SKM-1 treated with dmso at 0.1 percent for 144 hours (cell line): ENCODE measurements around the gene TBR1.

ENCODE experiments used
- DNase-seq: peaks from one replicate; lab custom pipeline; 2025; ENCODE audit not compliant: unreplicated experiment; lab: John Stamatoyannopoulos, UW

The TBR1 gene

DNA sequence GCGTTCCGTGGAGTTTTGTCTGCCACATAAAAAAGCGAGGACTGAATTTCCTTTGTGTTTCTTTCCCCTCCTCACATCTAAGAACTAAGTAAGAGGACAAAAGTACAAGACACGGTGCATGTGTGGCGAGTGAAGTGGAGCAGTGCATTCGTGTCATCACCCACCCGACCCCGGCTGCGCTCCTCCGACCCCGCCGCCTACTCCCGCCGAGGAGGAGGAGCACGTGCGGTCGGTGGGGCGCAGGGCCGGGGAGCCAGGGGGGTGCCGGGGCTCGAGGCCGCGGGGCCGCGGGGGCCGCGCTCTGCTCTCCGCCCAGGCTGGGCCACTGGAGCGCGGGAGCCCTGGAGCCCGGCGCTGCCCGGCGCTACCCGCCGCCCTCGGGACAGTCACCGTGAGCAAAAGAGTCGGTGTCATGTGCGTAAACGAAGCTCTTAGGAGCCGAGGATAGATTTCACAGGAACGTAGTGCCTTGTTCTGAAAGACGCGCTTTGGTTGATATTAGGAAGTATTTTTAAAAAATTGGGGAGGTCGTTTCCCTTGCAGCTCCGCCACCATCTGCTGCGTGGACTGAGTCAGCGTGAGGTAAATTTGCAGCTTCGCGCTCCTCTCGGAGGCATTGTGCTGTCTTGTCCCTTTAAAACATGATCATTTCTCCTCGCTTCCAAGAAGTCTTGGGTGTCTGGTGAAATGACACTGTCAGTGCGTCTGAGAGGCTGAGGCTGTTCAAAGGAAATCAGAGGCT is 11.0 kb downstream of the TBR1 start:
- DNase-seq = no peak

DNA sequence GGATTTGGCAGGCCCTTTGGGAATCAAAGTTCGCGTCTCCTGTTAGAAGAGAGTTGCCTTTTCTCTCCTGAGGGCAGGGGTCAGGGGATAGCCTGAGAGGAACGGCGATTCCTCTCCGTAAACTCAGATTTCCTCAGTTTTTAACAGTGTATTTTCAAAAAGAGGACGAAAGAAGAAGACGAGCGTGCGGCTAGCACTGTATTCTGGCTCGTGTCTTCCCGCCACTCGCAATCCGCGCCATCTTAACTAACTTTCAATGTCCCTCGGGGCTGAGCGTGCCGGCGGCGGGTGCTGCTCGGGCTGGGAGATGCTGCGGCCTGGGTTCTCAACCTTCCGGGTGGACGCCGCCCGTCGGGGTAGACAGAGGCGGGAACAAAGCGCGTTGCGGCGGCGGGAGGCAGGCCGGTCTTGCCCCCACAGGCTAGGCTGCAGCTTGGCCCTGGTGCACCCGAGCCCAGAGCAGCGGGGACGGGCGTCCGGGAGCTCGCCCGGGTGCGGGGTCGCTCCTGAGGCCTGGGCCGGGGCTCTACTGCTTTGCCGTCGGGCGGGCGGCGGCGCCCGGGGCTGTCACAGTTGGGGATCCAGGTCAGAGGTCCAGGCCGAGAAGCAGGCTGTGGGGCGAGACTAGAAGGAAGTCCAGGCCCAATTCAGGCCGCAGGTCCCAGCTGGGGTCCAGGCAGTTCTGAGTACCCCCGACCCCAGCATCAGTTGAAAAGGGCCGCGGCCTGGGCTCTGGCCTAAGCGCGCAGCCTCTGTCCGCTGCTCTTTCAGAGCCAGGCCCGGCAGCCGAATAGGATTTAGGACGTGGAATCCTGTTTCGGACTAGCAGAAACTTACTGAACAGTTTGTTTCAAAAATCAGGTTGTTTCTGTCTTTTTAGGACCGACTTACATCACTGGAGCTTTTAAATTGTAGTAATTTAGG is 11.8 kb downstream of the TBR1 start:
- no peak for DNase-seq

DNA sequence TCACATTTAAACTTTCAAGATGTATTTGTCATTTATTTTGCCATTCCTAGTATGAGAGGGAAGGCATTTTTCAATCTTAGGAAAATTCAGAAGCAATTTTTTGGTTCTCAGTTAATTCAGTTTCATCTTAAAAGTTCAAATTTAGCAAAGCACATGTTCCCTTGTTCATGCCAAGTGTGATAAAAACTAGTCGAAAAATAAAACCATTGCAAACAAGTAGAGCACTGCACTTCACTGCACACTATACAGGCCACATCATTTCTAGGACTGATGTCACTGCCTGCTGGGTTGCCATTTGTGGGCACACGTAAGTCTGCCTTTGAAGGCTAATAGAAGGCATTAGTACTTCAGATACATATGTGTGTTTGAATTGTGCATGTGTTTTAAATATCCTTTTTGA is 14.3 kb downstream of the TBR1 start:
- DNase-seq = no peak

DNA sequence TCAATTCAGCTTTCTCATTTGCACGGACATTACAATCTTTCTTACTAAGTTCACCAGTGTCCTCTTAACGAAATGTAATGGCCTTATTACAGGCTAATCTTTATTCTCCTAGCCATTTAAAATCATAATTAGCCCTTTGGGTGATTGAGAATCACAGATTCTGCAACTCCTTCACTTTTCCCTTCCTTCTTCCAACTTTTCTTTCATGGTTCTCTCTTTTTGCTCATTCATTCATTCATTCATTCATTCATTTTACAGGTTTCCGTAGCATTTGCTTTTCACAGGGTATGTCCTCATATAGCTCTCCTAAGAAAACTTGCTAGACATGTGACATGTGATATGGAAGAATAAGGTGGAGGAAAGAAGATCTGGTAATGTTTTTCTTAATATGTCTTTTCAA is 16.0 kb downstream of the TBR1 start:
- DNase-seq = no peak

DNA sequence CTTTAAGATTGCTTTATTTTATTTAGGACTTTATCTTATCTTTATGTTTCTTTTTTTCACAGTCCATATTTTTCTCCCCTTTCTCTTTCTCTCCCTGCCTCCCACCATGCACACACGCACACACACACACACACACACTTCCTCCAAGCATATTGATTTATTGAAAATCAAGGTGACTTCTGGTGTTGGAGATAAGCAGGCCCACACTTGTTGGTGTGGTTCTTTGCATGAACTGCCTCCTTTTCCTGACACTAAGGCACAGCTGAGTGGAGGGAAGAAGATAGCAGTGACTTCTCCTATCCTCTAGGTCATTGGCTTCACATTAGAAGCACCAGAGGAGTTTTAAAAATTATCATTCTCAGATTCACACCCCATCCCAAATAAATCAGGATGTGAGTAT is 18.0 kb downstream of the TBR1 start:
- DNase-seq = no peak

DNA sequence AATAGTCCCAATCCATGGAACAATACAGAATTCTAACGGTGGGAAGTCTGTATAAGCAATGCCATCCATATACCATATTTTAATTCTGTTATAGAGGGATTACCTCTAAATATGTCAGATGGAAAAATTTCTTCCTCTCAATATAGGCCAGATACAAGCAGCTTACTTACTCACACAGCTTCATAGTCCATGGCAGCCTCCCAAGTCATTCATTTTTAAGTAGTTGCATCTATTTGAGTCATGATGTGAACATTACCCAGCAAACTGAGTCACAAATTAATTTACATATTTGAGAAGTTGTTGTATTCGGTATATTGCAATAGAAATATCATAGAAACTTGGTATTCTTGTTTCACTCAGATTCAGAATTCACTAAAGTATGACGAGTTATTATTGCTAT is 20.3 kb downstream of the TBR1 start:
- no peak for DNase-seq

DNA sequence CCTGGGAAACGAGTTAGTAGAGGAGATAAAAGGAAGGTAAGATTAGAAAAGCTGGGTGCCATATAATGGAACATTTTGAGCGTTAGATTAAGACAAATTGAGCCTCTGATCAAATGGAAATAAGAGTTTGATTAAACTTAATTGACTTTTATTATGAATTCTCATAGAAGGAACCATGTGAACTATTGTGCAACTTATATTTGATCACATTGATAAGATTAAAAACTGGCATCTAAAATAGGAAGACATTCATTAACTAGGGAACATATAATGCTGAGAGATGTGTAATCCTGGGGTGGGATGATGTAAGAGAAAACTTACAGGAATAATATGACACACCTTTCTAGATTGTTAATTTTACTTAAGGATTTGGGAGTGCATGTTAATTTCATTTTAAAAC is 22.5 kb downstream of the TBR1 start:
- no peak for DNase-seq

DNA sequence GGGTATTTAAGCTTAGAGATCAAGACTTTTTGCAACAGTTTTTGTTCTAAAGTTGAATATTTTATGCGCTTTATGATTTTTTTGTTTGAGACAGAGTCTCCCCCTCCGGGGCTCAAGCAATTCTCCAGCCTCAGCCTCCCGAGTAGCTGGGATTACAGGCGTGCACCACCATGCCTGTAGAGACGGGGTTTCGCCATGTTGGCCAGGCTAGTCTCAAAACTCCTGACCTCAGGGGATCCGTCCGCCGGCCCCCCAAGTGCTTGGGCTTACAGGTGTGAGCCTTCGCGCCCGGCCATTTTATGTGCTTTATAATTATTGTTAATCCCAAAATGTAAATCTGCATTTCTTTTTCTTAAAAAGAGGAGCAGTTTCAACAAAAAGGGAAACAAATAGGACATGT is 29.0 kb downstream of the TBR1 start:
- DNase-seq = no peak

DNA sequence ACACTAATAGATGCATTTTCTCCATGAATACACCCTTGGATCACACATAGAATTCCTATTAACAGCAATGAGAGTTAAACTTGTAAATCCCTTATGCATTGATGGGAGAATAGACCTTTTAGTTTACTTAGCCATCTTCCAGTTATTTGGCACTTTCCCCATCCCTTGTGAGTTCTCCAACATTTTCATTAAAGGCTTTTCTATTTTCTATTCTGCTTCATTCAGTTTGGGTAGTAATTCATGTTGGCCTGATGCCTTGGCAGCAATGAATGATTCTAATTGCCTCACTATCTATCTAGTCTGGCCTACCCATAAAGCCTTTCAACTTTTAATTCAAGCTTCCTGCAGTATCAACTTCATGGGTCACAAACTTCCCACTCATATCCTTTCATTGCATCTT is 32.3 kb downstream of the TBR1 start:
- DNase-seq = no peak

DNA sequence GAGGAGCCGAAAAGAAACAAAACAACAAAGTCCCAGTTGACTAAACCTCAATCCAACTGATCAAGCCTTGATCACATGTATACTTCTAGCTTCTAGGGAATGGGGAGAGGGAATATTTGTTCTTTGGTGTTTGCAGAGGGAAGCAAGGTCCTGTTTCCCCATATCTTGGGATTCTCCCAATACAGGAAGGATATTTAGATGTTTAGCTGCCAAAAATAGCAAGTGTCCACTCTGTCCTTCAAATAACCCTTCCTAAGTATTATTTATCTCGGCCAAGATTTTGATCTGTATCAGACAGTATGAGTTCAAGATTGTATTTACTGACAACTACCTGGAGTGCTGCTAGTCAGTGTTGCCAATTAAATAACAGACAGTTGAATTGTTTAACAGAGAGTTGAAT is 55.5 kb downstream of the TBR1 start:
- DNase-seq = no peak

DNA sequence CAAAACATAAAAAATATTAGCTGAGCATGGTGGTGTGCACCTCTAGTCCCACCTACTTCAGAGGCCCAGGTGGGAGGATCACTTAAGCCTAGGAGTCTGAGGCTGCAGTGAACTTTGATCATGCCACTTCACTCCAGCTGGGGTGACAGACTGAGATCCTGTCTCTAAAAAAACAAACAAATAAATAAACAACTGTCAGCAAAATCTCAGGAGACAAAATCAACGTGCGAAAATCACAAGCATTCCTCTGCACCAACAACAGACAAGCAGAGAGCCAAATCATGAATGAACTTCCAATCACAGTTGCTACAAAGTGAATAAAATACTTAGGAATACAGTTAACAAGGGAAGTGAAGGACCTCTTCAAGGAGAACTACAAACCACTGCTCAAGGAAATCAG is 58.8 kb downstream of the TBR1 start:
- DNase-seq = no peak
